HUDEP-2 (cell line): Measurements from ENCODE around the gene NR1I2.

Source experiments
- DNase-seq, 76 experiments: peaks; one replicate each; lab custom pipeline; 2025; ENCODE audit not compliant: unreplicated experiment in 76 of 76; lab: John Stamatoyannopoulos, UW

The NR1I2 gene

GRCh38 chr3:119817583-119818363 lies 35.9 kb downstream of the NR1I2 start:
- no peak for DNase-seq

- no peak for DNase-seq
Measured at GRCh38 chr3:119818937-119819336, 37.0 kb downstream of the NR1I2 start.

GRCh38 chr3:119819806-119820205 lies 37.9 kb downstream of the NR1I2 start:
- no peak for DNase-seq

- DNase-seq = no peak
Measured at GRCh38 chr3:119825820-119826219, 43.9 kb downstream of the NR1I2 start.

- no peak for DNase-seq
Measured at GRCh38 chr3:119826711-119827608, 45.1 kb downstream of the NR1I2 start.

- no peak for DNase-seq
Measured at GRCh38 chr3:119829420-119829819, 47.5 kb downstream of the NR1I2 start.

- DNase-seq = peak in 2 of 76 experiments; percentile 7
Measured at GRCh38 chr3:119831022-119831421, 49.1 kb downstream of the NR1I2 start.

GRCh38 chr3:119831941-119832371 lies 50.1 kb downstream of the NR1I2 start:
- DNase-seq = no peak

- DNase-seq = no peak
Measured at GRCh38 chr3:119834754-119835370, 53.0 kb downstream of the NR1I2 start.

GRCh38 chr3:119835556-119835955 lies 53.7 kb downstream of the NR1I2 start:
- no peak for DNase-seq

- DNase-seq = no peak
Measured at GRCh38 chr3:119841808-119842471, 60.0 kb downstream of the NR1I2 start.

GRCh38 chr3:119849126-119849525 lies 67.2 kb downstream of the NR1I2 start:
- no peak for DNase-seq

GRCh38 chr3:119856695-119857094 lies 74.8 kb downstream of the NR1I2 start:
- DNase-seq = no peak

GRCh38 chr3:119858957-119859356 lies 77.1 kb downstream of the NR1I2 start:
- DNase-seq = no peak

- DNase-seq = no peak
Measured at GRCh38 chr3:119859728-119860127, 77.8 kb downstream of the NR1I2 start.

- no peak for DNase-seq
Measured at GRCh38 chr3:119861681-119862080, 79.8 kb downstream of the NR1I2 start.

GRCh38 chr3:119862616-119863015 lies 80.7 kb downstream of the NR1I2 start:
- no peak for DNase-seq

GRCh38 chr3:119864476-119864875 lies 82.6 kb downstream of the NR1I2 start:
- DNase-seq = no peak
